ENCODE results near the gene NEK2. TPM values are rescaled to one million over a fixed set of nuclear protein-coding genes. Genes with fewer than 3 reads are reported as not detected.

The NEK2 gene
- total RNA-seq, 1 experiment from 2014 or later = 17.6 TPM

GRCh38 chr1:211697356-211697755 lies 21.9 kb upstream of the NEK2 start:
- no peak overlapping the region for H3K23ac ChIP-seq (ENCODE audit: insufficient read length, low read depth, low read length)
- H3K27ac ChIP-seq (ENCODE audit: insufficient read length, low read depth, low read length) = no peak overlapping the region
- H2BK12ac ChIP-seq (ENCODE audit: insufficient read length, low read depth, low read length) = no peak overlapping the region
- no peaks in the 10 kb centered on the region for H3K79me1 ChIP-seq (ENCODE audit: insufficient read depth, low read depth, low read length, poor library complexity, severe bottlenecking)
- TF ChIP-seq CTCF (conservative IDR thresholded peaks at IDR 0.05) = no peak
- H3K4ac ChIP-seq (ENCODE audit: low read depth, low read length) = no peak overlapping the region
- no CpG with 5 or more reads among the region's 1 CpG for WGBS (ENCODE audit: extremely low coverage, insufficient read length, low lambda C conversion rate)
- H3K14ac ChIP-seq (ENCODE audit: insufficient read depth, low read length) = no peak overlapping the region
- no peak overlapping the region for H3K18ac ChIP-seq (ENCODE audit: insufficient read length, low read depth, low read length)
- DNase-seq = no peak
- H2BK5ac ChIP-seq (ENCODE audit: insufficient read length, low read length) = no peak overlapping the region
- peaks cover 0 to 2% of the 10 kb centered on the region in 2 experiments; a peak in 1 of 5 replicates for H3K9me3 Mint-ChIP-seq
- peaks cover 4 to 5% of the 10 kb centered on the region in 2 experiments; a peak in 3 of 4 replicates for H3K4me1 Mint-ChIP-seq
- H2BK20ac ChIP-seq (ENCODE audit: low read depth, low read length, poor library complexity, severe bottlenecking) = no peak overlapping the region
- no peak overlapping the region for H3K4me3 Mint-ChIP-seq
- no peak overlapping the region for H2AK5ac ChIP-seq (ENCODE audit: insufficient read length, low read length)
- no peaks in the 10 kb centered on the region for H3K4me1 ChIP-seq (ENCODE audit: insufficient read depth, low read length)
- H3T11ph ChIP-seq (ENCODE audit: low read length) = no peak overlapping the region
- H3K79me2 ChIP-seq (ENCODE audit: insufficient read depth, low read length) = no peaks in the 10 kb centered on the region
- no peak overlapping the region for H2BK120ac ChIP-seq (ENCODE audit: low read depth, low read length, poor library complexity, severe bottlenecking)
- H4K5ac ChIP-seq (ENCODE audit: insufficient read length, low read depth, low read length) = no peak overlapping the region
- H2BK15ac ChIP-seq (ENCODE audit: low read depth, low read length) = no peak overlapping the region
- no peak overlapping the region for H3K56ac ChIP-seq (ENCODE audit: insufficient read length, low read depth, low read length)
- H3K27me3 ChIP-seq (ENCODE audit: insufficient read depth, low read length) = no peaks in the 10 kb centered on the region; the same call in 1 of the 2 replicates
- no peak overlapping the region for H3K9ac ChIP-seq (ENCODE audit: extremely low read depth, insufficient read length, low read length)
- H3K27me3 Mint-ChIP-seq (ENCODE audit: low read depth) = peaks cover 34% of the 10 kb centered on the region
- no peaks in the 10 kb centered on the region; a peak in 1 of 7 replicates for H3K36me3 Mint-ChIP-seq (ENCODE audit: insufficient read depth in 1 of 3, low read depth in 3 of 3)
- H3K9me3 ChIP-seq (ENCODE audit: control insufficient read depth, low read depth, low read length) = no peaks in the 10 kb centered on the region
- H2AFZ ChIP-seq (ENCODE audit: low read length) = no peak overlapping the region
- H3K4me2 ChIP-seq (ENCODE audit: insufficient read depth, insufficient read length, low read length) = no peak overlapping the region
- peaks cover 11% of the 10 kb centered on the region for H3K23me2 ChIP-seq (ENCODE audit: insufficient read length, low read depth, low read length, poor library complexity, severe bottlenecking)
- no peak overlapping the region for H4K91ac ChIP-seq (ENCODE audit: insufficient read length, low read depth, low read length)
- H3K27ac Mint-ChIP-seq = no peak overlapping the region
- no peaks in the 10 kb centered on the region for H4K20me1 ChIP-seq (ENCODE audit: control insufficient read depth, insufficient read depth, insufficient read length)
- H4K8ac ChIP-seq (replicated peaks; ENCODE audit: insufficient read length, low read depth, low read length) = no peak overlapping the region
